ENCODE data around the gene ATXN1. TPM values are rescaled to one million over a fixed set of nuclear protein-coding genes. Genes with fewer than 3 reads are reported as not detected.

Gene ATXN1
- total and polyA plus RNA-seq, 2 donors from 2014 or later: 4.2 to 58.2 TPM

GRCh38 chr6:16277101-16277981, 483.9 kb downstream of the ATXN1 start:
- Histone ChIP-seq H3K27me3 (ENCODE audit: control insufficient read depth, insufficient read depth, low read length) (no peaks in the 10 kb centered on the region), H3K36me3 (ENCODE audit: control insufficient read depth in 2 of 3, insufficient read depth in 3 of 3, low read length in 3 of 3) (peaks cover 0 to 9% (median 0%) of the 10 kb centered on the region in 3 donors), H3K9ac (ENCODE audit: low read length in 3 of 3) (no peak overlapping the region), H3K9me3 (ENCODE audit: control insufficient read depth in 2 of 3, insufficient read depth in 1 of 3, low read length in 3 of 3) (no peaks in the 10 kb centered on the region), H3K4me3 (ENCODE audit: low read length in 3 of 3) (no peak overlapping the region), H3K27ac (ENCODE audit: low read depth in 2 of 2, low read length in 2 of 2) (no peak overlapping the region), H3K4me1 (ENCODE audit: control insufficient read depth in 2 of 3, insufficient read depth in 2 of 3, low read depth in 1 of 3, low read length in 3 of 3) (no peaks in the 10 kb centered on the region)
- FAIRE-seq: no peak
- intact Hi-C loops (cut with DNase I): no loop called here
- peak in 4 of 5 donors; percentile 70 to 85 (median 76) for DNase-seq
- TF ChIP-seq, protein P1, sequence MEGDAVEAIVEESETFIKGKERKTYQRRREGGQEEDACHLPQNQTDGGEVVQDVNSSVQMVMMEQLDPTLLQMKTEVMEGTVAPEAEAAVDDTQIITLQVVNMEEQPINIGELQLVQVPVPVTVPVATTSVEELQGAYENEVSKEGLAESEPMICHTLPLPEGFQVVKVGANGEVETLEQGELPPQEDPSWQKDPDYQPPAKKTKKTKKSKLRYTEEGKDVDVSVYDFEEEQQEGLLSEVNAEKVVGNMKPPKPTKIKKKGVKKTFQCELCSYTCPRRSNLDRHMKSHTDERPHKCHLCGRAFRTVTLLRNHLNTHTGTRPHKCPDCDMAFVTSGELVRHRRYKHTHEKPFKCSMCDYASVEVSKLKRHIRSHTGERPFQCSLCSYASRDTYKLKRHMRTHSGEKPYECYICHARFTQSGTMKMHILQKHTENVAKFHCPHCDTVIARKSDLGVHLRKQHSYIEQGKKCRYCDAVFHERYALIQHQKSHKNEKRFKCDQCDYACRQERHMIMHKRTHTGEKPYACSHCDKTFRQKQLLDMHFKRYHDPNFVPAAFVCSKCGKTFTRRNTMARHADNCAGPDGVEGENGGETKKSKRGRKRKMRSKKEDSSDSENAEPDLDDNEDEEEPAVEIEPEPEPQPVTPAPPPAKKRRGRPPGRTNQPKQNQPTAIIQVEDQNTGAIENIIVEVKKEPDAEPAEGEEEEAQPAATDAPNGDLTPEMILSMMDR (IDR thresholded peaks at IDR 0.05; ENCODE audit: borderline replicate concordance, extremely low read depth, insufficient read depth): no peak

DNA sequence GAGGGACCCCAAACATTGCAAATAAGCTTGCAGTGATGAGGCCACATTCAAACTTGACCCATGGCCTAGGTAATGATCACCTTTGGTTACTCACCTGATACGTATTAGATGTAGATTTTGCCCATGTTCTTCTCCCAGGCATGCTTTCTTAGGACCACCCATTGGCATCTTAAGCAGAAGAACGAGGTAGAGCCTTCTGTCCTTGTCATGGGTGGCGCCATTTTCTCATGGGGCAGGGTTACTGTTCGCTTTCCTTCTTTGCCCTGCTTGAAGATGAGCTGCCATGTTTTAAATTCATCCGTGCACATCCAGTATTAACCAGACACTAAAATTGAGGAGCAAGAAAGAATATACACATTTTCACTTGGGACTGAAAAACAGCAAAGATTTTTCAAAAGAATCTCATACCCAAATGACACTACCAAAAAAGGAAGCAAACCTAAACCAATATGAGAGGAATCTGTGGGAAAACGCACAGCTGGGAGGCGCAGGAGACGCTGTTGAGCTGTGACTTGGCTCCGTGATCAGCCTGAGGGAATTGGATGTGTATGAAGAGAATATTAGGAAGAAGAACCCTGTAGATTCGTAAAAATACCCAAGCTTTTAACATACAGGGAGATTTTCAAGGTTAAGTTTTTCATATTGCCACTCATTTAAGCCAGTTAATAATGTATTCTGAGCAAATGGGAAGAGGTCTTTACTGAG, 486.2 kb downstream of the ATXN1 start:
- FAIRE-seq (no peak), DNase-seq (no peak)
- no peaks in the 10 kb centered on the region for H3K4me1 ChIP-seq (ENCODE audit: control insufficient read depth in 2 of 3, insufficient read depth in 2 of 3, low read depth in 1 of 3, low read length in 3 of 3)
- H3K9me3 ChIP-seq (ENCODE audit: control insufficient read depth in 2 of 3, insufficient read depth in 1 of 3, low read length in 3 of 3): no peaks in the 10 kb centered on the region
- no peak overlapping the region for H3K27ac ChIP-seq (ENCODE audit: low read depth in 2 of 2, low read length in 2 of 2)
- peaks cover 0 to 9% (median 0%) of the 10 kb centered on the region in 3 donors for H3K36me3 ChIP-seq (ENCODE audit: control insufficient read depth in 2 of 3, insufficient read depth in 3 of 3, low read length in 3 of 3)
- intact Hi-C loops (cut with DNase I): no loop called here
- H3K27me3 ChIP-seq (ENCODE audit: control insufficient read depth, insufficient read depth, low read length): no peaks in the 10 kb centered on the region
- TF ChIP-seq, protein P1 (IDR thresholded peaks at IDR 0.05; ENCODE audit: borderline replicate concordance, extremely low read depth, insufficient read depth): no peak
- H3K4me3 ChIP-seq (ENCODE audit: low read length in 3 of 3): no peak overlapping the region
- H3K9ac ChIP-seq (ENCODE audit: low read length in 3 of 3): no peak overlapping the region

GRCh38 chr6:16274483-16274882, 486.8 kb downstream of the ATXN1 start:
- DNase-seq (no peak), FAIRE-seq (no peak)
- Histone ChIP-seq H3K4me3 (ENCODE audit: low read length in 3 of 3) (no peak overlapping the region), H3K9me3 (ENCODE audit: control insufficient read depth in 2 of 3, insufficient read depth in 1 of 3, low read length in 3 of 3) (no peaks in the 10 kb centered on the region), H3K27ac (ENCODE audit: low read depth in 2 of 2, low read length in 2 of 2) (no peak overlapping the region), H3K4me1 (ENCODE audit: control insufficient read depth in 2 of 3, insufficient read depth in 2 of 3, low read depth in 1 of 3, low read length in 3 of 3) (no peaks in the 10 kb centered on the region), H3K9ac (ENCODE audit: low read length in 3 of 3) (no peak overlapping the region), H3K36me3 (ENCODE audit: control insufficient read depth in 2 of 3, insufficient read depth in 3 of 3, low read length in 3 of 3) (peaks cover 0 to 9% (median 0%) of the 10 kb centered on the region in 3 donors), H3K27me3 (ENCODE audit: control insufficient read depth, insufficient read depth, low read length) (no peaks in the 10 kb centered on the region)
- TF ChIP-seq, protein P1 (IDR thresholded peaks at IDR 0.05; ENCODE audit: borderline replicate concordance, extremely low read depth, insufficient read depth): no peak
- intact Hi-C loops (cut with DNase I): no loop called here
